Measurements from ENCODE around the gene RGS7.

The RGS7 gene

GRCh38 chr1:241129207-241129960 lies 227.6 kb downstream of the RGS7 start:
- no peak overlapping the region for H3K27ac Mint-ChIP-seq
- H3K9me3 Mint-ChIP-seq, result no peaks in the 10 kb centered on the region
- H3K27me3 Mint-ChIP-seq (ENCODE audit: low read depth, poor library complexity), result peaks cover 3% of the 10 kb centered on the region
- no peaks in the 10 kb centered on the region for H3K4me1 Mint-ChIP-seq
- H3K4me3 Mint-ChIP-seq, result no peak overlapping the region
- no peak for TF ChIP-seq CTCF (IDR thresholded peaks at IDR 0.05)
- DNase-seq, result no peak
- H3K36me3 Mint-ChIP-seq (ENCODE audit: low read depth), result no peaks in the 10 kb centered on the region

- no peak for DNase-seq
- Mint-ChIP-seq H3K27me3 (ENCODE audit: low read depth, poor library complexity) (peaks cover 5% of the 10 kb centered on the region), H3K36me3 (ENCODE audit: low read depth) (no peaks in the 10 kb centered on the region), H3K27ac (no peak overlapping the region), H3K4me1 (no peaks in the 10 kb centered on the region), H3K4me3 (no peak overlapping the region), H3K9me3 (no peaks in the 10 kb centered on the region)
- TF ChIP-seq CTCF (IDR thresholded peaks at IDR 0.05), result no peak
These were observed 231.7 kb downstream of the RGS7 start for GRCh38 chr1:241125286-241125685.

- no peak overlapping the region for H3K4me3 Mint-ChIP-seq
- H3K4me1 Mint-ChIP-seq, result no peaks in the 10 kb centered on the region
- H3K27me3 Mint-ChIP-seq (ENCODE audit: low read depth, poor library complexity), result peaks cover 2% of the 10 kb centered on the region
- TF ChIP-seq CTCF (IDR thresholded peaks at IDR 0.05), result no peak
- no peak for DNase-seq
- no peak overlapping the region for H3K27ac Mint-ChIP-seq
- H3K9me3 Mint-ChIP-seq, result no peaks in the 10 kb centered on the region
- no peaks in the 10 kb centered on the region for H3K36me3 Mint-ChIP-seq (ENCODE audit: low read depth)
These were observed 239.0 kb downstream of the RGS7 start for GRCh38 chr1:241118049-241118448.

- Mint-ChIP-seq H3K27me3 (ENCODE audit: low read depth, poor library complexity) (peaks cover 7% of the 10 kb centered on the region), H3K36me3 (ENCODE audit: low read depth) (no peaks in the 10 kb centered on the region), H3K4me3 (no peak overlapping the region), H3K4me1 (no peaks in the 10 kb centered on the region), H3K27ac (no peak overlapping the region), H3K9me3 (no peaks in the 10 kb centered on the region)
- DNase-seq, result no peak
- TF ChIP-seq CTCF (IDR thresholded peaks at IDR 0.05), result no peak
These were observed 241.2 kb downstream of the RGS7 start for GRCh38 chr1:241115784-241116183.

GRCh38 chr1:241114699-241115233 lies 242.2 kb downstream of the RGS7 start:
- Mint-ChIP-seq H3K4me3 (no peak overlapping the region), H3K27me3 (ENCODE audit: low read depth, poor library complexity) (peaks cover 4% of the 10 kb centered on the region), H3K9me3 (no peaks in the 10 kb centered on the region), H3K4me1 (no peaks in the 10 kb centered on the region), H3K36me3 (ENCODE audit: low read depth) (no peaks in the 10 kb centered on the region), H3K27ac (no peak overlapping the region)
- DNase-seq, result no peak
- TF ChIP-seq CTCF (IDR thresholded peaks at IDR 0.05), result no peak

- H3K4me3 Mint-ChIP-seq, result no peak overlapping the region
- no peak for TF ChIP-seq CTCF (IDR thresholded peaks at IDR 0.05)
- no peaks in the 10 kb centered on the region for H3K4me1 Mint-ChIP-seq
- H3K36me3 Mint-ChIP-seq (ENCODE audit: low read depth), result no peaks in the 10 kb centered on the region
- no peak for DNase-seq
- no peaks in the 10 kb centered on the region for H3K9me3 Mint-ChIP-seq
- peaks cover 4% of the 10 kb centered on the region for H3K27me3 Mint-ChIP-seq (ENCODE audit: low read depth, poor library complexity)
- H3K27ac Mint-ChIP-seq, result no peak overlapping the region
These were observed 243.4 kb downstream of the RGS7 start for GRCh38 chr1:241113557-241113956.

Measured in nephron progenitor cell (in vitro differentiated cells).